Esophagus squamous epithelium (tissue), 4 donors: ENCODE measurements around the gene NCOA7.

ENCODE experiments used
- CTCF ChIP-seq, 6 experiments: fragments of 450-650 bp in 4 of 6; fragments of 200-600 bp in 2 of 6; sonication (generic) in 2 of 6; IDR thresholded peaks; one replicate each; pipeline ENCODE4 v1.5.1; 2016 to 2019; ENCODE audit warnings: antibody characterized with exemption in 6 of 6, mild to moderate bottlenecking in 4 of 6, moderate library complexity in 4 of 6
- POLR2A ChIP-seq, 4 donors: fragments of 450-650 bp; IDR thresholded peaks; one replicate each; pipeline ENCODE4 v1.6.1; 2017; ENCODE audit warnings: antibody characterized with exemption in 4 of 4, mild to moderate bottlenecking in 4 of 4, moderate library complexity in 3 of 4

GRCh38 chr6:125793280-125793679 is 2.5 kb downstream of the NCOA7 start:
- TF ChIP-seq CTCF (IDR thresholded peaks at IDR 0.05) = no peak
- no peak for TF ChIP-seq POLR2A (IDR thresholded peaks at IDR 0.05)
